Measurements from ENCODE around the gene CYB5R4.
"Not testable (repeated sequence)": the region's sequence is repeated elsewhere in the genome, so short reads cannot be mapped to it uniquely, and the experiment has no call there.

CYB5R4 gene

DNA sequence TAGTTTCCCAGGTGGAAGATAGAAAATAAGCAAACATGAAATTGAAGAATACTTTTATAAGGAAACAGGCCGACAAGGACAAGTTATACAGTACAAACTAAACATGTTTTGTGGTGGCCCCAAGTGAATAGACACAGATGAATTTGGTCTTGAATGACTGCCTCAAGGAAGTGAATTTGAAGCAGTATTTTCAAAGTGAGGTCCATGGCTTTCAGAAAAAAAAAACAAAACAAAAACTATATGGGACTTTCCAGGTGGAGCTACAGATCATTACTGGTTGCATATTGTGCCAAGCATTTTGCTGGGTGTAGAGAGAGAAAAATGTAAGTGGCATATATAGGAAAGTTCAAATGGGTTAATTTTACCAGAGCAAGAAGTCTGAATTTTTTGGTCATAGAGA lies 68.8 kb downstream of the CYB5R4 start:
- FAIRE-seq, result no peak
- TF ChIP-seq, protein P1, sequence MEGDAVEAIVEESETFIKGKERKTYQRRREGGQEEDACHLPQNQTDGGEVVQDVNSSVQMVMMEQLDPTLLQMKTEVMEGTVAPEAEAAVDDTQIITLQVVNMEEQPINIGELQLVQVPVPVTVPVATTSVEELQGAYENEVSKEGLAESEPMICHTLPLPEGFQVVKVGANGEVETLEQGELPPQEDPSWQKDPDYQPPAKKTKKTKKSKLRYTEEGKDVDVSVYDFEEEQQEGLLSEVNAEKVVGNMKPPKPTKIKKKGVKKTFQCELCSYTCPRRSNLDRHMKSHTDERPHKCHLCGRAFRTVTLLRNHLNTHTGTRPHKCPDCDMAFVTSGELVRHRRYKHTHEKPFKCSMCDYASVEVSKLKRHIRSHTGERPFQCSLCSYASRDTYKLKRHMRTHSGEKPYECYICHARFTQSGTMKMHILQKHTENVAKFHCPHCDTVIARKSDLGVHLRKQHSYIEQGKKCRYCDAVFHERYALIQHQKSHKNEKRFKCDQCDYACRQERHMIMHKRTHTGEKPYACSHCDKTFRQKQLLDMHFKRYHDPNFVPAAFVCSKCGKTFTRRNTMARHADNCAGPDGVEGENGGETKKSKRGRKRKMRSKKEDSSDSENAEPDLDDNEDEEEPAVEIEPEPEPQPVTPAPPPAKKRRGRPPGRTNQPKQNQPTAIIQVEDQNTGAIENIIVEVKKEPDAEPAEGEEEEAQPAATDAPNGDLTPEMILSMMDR (IDR thresholded peaks at IDR 0.05; ENCODE audit: insufficient read depth, missing control alignments), result no peak
- DNase-seq (ENCODE audit: insufficient read length, low spot score), result no peak

DNA sequence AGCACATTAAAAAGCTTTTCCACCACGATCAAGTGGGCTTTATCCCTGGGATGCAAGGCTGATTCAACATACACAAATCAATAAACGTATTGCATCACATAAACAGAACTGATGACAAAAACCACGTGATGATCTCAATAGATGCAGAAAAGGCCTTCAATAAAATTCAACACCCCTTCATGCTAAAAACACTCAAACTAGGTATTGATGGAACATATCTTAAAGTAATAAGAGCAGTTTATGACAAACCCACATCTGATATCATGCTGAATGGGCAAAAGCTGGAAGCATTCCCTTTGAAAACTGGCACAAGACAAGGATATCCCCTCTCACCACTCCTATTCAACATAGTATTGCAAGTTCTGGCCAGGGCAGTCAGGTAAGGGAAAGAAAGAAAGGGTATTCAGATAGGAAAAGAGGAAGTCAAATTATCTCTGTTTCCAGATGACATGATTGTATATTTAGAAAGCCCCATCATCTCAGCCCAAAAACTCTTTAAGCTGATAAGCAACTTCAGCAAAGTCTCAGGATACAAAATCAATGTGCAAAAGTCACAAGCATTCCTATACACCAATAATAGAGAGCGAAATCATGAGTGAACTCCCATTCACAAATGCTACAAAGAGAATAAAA lies 86.8 kb downstream of the CYB5R4 start:
- not testable (repeated sequence) for DNase-seq (ENCODE audit: insufficient read length, low spot score); FAIRE-seq

DNA sequence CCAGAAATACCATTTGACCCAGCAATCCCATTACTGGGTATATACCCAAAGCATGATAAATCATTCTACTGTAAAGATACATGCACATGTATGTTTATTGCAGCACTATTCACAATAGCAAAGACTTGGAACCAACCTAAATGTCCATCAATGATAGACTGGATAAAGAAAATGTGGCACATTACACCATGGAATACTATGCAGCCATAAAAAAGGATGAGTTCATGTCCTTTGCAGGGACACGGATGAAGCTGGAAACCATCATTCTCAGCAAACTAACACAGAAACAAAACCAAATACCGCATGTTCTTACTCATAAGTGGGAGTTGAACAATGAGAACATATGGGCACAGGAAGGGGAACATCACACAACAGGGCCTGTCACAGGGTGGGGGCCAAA lies 88.5 kb downstream of the CYB5R4 start:
- not testable (repeated sequence) for DNase-seq (ENCODE audit: insufficient read length, low spot score); FAIRE-seq

DNA sequence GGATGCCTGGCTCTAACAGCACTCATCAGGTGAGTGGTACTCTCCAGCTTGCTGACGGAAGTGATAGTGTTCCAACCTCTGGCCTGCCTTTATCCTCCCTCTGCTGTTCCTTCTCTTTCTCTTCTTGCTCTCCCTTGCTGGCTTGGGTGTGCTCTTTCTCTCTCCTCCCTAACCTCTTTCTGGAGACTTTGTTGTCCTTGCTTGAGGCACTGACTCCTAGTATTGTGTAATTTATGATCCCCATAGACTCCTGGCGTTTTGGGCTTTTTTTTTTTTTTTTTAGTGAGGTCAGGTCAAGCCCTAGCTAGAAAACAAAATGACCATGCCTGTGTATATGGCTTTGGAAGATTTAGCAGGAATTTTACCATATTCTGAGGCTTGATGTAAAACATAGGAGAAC lies 89.4 kb downstream of the CYB5R4 start:
- DNase-seq (ENCODE audit: insufficient read length, low spot score), result no peak
- no peak for FAIRE-seq
- TF ChIP-seq, protein P1 (IDR thresholded peaks at IDR 0.05; ENCODE audit: insufficient read depth, missing control alignments), result no peak

DNA sequence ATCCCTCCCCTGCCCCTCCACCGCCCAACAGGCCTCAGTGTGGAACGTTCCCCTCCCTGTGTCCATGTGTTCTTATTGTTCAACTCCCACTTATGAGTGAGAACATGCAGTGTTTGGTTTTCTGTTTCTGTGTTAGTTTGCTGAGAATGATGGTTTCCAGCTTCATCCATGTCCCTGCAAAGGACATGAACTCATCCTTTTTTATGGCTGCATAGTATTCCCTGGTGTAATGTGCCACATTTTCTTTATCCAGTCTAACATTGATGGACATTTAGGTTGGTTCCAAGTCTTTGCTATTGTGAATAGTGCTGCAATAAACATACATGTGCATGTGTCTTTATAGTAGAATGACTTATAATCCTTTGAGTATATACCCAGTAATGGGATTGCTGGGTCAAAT lies 91.9 kb downstream of the CYB5R4 start:
- not testable (repeated sequence) for DNase-seq (ENCODE audit: insufficient read length, low spot score); FAIRE-seq

DNA sequence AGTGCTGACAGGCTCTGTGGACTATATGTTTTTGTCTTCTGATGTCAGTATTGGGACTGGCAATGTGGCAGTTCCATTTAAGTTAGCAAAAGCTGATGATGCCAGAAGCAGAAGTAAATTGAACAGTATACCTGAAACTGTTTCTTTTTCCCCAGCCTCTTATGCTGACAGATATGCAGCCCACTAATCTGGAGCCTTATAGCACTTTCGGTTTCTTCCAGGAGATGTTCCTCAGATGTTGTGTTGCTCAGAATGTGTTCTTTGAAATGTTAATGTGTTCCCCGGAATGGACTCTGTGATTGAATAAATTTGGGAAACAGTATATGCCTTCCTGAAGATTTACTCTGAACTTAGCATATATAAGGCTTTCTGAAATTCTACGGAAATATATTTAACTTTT lies 93.3 kb downstream of the CYB5R4 start:
- no peak for FAIRE-seq
- DNase-seq (ENCODE audit: insufficient read length, low spot score), result no peak
- TF ChIP-seq, protein P1 (IDR thresholded peaks at IDR 0.05; ENCODE audit: insufficient read depth, missing control alignments), result no peak

DNA sequence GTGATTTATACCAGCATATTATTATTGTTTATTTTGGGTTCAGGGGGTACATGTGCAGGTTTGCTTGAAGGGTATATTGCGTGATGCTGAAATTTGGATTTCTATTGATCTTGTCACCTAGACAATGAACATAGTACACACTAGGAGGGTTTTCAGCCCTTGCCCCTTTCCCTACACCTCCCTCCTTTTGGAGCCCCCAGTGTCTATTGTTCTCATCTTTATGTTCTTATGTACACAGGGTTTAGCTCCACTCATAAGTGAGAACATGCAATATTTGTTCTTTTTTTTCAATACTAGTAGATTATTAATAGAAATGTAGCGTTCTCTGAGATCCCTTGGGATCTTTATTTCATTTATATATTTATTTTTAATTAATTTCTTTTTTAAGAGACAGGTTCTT lies 94.9 kb downstream of the CYB5R4 start:
- FAIRE-seq, result no peak
- no peak for DNase-seq (ENCODE audit: insufficient read length, low spot score)
- TF ChIP-seq, protein P1 (IDR thresholded peaks at IDR 0.05; ENCODE audit: insufficient read depth, missing control alignments), result no peak

DNA sequence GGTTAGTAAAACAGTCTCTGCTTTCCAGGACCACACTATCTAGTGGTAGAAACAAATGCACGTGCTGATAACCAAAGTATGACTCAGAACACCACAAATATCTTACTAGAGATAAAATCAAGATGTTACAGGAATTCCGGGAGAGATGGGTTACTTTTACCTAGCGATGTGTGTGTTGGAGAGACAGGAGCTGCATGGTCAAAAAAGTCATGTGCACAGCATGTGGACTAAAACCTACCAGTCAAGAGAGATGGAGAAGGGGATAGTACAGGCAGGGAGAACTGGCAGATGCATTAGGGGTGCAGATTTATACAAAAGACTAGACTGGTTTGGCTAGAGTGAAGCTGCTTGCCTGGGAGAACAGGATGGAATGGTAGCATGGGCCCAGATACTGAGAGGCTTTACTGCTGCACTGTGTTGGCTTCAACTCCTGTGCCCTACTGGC lies 98.8 kb downstream of the CYB5R4 start:
- no peak for DNase-seq (ENCODE audit: insufficient read length, low spot score)
- FAIRE-seq, result no peak
- TF ChIP-seq, protein P1 (IDR thresholded peaks at IDR 0.05; ENCODE audit: insufficient read depth, missing control alignments), result no peak

DNA sequence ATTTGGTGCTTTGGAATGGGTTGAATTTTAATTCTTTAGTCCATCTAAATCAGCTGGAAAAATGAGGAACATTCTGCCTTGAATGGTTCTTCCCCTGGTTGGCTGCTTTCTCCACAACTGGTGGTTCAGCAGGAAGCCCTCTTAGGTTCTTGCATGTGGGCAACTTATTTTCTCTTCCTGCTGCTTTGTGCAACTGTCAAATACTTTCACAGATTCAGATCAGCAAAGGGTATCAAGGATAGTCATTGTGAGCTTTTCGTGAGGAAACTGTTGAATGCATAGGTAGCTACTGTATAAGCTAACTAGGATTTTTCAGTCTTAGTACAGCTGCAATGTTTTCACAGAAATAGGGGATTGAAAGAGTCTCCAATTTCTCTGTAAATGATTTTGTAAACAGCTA lies 101.2 kb downstream of the CYB5R4 start:
- no peak for FAIRE-seq
- TF ChIP-seq, protein P1 (IDR thresholded peaks at IDR 0.05; ENCODE audit: insufficient read depth, missing control alignments), result no peak
- DNase-seq (ENCODE audit: insufficient read length, low spot score), result no peak

All from D721Med (cell line).